Motor neuron (in vitro differentiated cells): ENCODE results near the gene RAB37. TPM values are rescaled to one million over a fixed set of nuclear protein-coding genes. Genes with fewer than 3 reads are reported as not detected.

ENCODE experiments used
- ATAC-seq, 8 experiments: fragments of 200-7000 bp; cut with Tn5 transposase; replicated peaks in 6 of 8; 2 replicates each; pipeline ENCODE4 v1.8.0; 2021; ENCODE audit warnings: mild to moderate bottlenecking in 8 of 8, moderate library complexity in 8 of 8
- H3K27ac ChIP-seq, 2 donors: fragments of 250-450 bp; sonication (Bioruptor Pico); 2 replicates each; pipeline ENCODE4 v1.9.0; 2021; ENCODE audit warnings: antibody characterized with exemption in 2 of 2, mild to moderate bottlenecking in 2 of 2, moderate library complexity in 1 of 2
- H3K4me1 ChIP-seq, 2 donors: fragments of 250-450 bp; sonication (Bioruptor Pico); replicated peaks in 1 of 2; 2 replicates each; pipeline ENCODE4 v1.6.1; 2021; ENCODE audit warnings: antibody characterized with exemption in 2 of 2, mild to moderate bottlenecking in 2 of 2, moderate library complexity in 1 of 2
- H3K4me3 ChIP-seq, 5 donors: fragments of 250-450 bp; sonication (Bioruptor Pico); 2 replicates each; pipeline ENCODE4 v1.9.0; 2021; ENCODE audit warnings: antibody characterized with exemption in 5 of 5, mild to moderate bottlenecking in 5 of 5, moderate library complexity in 4 of 5
- WGBS, 10 experiments: fragments of 450-650 bp; shearing (Covaris generic); methylation state at CpG; one replicate each; pipeline ENCODE4 v1.0.0; 2022; 5-methylcytosine and 5-hydroxymethylcytosine counted together
- in situ Hi-C, 9 experiments: fragments of 400-800 bp; cut with MboI; loops; one replicate each; pipeline ENCODE4 v1.15.0; 2021; ENCODE audit warnings: low sequenced_read_pairs in 9 of 9, low pct_unique_long_range_greater_than_20kb in 2 of 9; ENCODE audit not compliant: unreplicated experiment in 9 of 9
- total RNA-seq, 8 experiments: library from RNA; unstranded; fragments of 300-600 nt; gene quantifications; 2 replicates each; pipeline versions ENCODE4 v1.2.3 to v1.2.4, GENCODE V29; 2022

Gene RAB37
- total RNA-seq, 8 experiments from 2014 or later = 0.14 to 1.2 (median 0.43) TPM

DNA sequence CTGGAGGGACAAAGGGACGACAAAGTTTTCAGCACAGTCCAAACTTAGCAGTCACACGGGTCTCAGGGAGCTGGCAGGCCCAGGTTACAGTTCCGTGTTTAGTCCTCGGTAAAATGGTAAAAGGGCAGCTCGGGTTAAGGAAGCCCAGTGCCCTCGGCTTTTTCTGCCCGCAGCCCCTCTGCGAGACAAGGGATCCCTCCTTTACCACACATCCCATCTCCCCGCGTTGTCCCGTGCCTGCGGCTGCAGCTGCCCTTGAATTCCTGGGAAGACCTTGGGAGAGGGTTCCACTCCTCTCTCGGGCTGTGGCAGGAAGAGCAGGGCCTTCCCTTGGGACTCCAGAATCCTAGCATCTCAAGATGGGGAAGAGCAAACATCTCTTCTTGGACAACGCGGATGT is 7.2 kb upstream of the RAB37 start:
- WGBS, 10 experiments = 10 to 86% (median 71%) methylated on average over 2 to 9 of the region's 15 CpGs; no CpG with 5 or more reads in 2 of the 10 experiments
- Histone ChIP-seq H3K27ac (no peak overlapping the region), H3K4me3 (no peak overlapping the region), H3K4me1 (no peaks in the 10 kb centered on the region)
- in situ Hi-C loops = no loop called here
- no peak for ATAC-seq

DNA sequence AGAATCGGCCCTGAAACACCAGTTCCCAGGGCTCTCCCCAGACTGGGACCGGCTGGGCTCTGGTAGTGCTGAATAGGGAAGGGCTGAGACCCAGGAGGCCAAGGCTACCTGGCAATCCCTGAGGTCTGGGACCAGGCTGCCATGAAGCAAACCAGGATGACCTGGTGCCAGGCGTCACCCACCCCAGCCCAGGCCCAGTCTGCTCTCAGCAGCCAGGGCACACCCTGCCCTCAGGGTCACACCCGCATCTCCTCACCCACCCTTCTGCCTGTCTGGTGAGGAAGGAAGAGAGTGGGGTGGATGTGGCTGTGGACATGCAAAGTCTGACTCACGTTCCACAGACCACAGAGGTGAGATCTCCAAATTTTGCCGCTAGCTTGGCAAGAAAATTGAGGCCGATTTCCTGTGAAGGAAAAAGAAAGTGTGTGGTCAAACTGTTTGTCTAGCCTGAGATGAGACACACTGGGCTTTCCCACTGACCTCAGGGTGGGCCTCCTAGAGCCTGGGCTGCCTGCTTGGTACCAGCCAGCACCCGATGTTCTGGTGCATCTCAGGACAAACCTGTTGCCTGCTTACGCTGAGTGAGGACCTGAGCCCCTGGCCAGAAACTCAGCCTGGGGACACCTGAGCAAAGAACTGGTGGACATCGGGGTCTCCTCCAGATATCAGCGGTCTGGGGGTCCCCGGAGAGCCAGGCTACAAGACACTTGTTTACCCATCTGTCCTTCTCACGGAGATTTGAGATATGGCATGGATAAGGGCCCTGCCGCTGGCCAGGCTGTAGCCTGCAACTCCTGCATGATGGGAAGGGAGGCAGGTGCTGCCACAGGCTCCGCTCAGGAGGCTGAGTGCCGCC is 6.3 kb upstream of the RAB37 start:
- peaks cover 0 to under 1% of the 10 kb centered on the region in 2 donors for H3K4me1 ChIP-seq
- peak in 2 of 8 experiments; percentile 38 to 47 for ATAC-seq
- WGBS, 10 experiments = 50 to 78% (median 66%) methylated on average over 1 to 8 of the region's 16 CpGs; no CpG with 5 or more reads in 4 of the 10 experiments
- no peak overlapping the region for H3K4me3 ChIP-seq
- in situ Hi-C loops = no loop called here
- H3K27ac ChIP-seq = no peak overlapping the region

DNA sequence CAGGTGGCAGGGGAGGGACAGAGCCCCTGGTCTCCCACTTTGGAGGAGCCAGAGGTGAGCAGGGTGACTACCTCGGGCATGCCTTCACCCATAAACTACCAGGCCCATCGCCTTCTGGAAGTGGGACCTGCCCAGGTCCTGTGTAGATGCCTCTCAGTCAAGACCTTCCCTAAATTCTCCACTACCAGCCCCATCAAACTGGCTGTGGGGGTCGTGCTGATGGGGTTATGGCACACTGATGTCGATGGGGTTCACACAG is 5.8 kb upstream of the RAB37 start:
- Histone ChIP-seq H3K4me3 (no peak overlapping the region), H3K4me1 (peaks cover 2 to 5% of the 10 kb centered on the region in 2 donors), H3K27ac (no peak overlapping the region)
- WGBS, 10 experiments = 0 to 50% (median 22%) methylated on average over 1 to 3 of the region's 4 CpGs; no CpG with 5 or more reads in 6 of the 10 experiments
- ATAC-seq = no peak
- in situ Hi-C loops = no loop called here

- Histone ChIP-seq H3K4me1 (peaks cover 6 to 11% of the 10 kb centered on the region in 2 donors), H3K4me3 (no peak overlapping the region), H3K27ac (no peak overlapping the region)
- no peak for ATAC-seq
- 0 to 58% (median 0%) methylated on average over 1 to 4 of the region's 12 CpGs; no CpG with 5 or more reads in 3 of the 10 experiments for WGBS, 10 experiments
- in situ Hi-C loops = no loop called here
Observed at GRCh38 chr17:74732042-74732867, 4.8 kb upstream of the RAB37 start.

GRCh38 chr17:74733365-74734122 is 3.5 kb upstream of the RAB37 start:
- Histone ChIP-seq H3K4me1 (peaks cover 6 to 20% of the 10 kb centered on the region in 2 donors), H3K27ac (no peak overlapping the region)
- in situ Hi-C loops = no loop called here

DNA sequence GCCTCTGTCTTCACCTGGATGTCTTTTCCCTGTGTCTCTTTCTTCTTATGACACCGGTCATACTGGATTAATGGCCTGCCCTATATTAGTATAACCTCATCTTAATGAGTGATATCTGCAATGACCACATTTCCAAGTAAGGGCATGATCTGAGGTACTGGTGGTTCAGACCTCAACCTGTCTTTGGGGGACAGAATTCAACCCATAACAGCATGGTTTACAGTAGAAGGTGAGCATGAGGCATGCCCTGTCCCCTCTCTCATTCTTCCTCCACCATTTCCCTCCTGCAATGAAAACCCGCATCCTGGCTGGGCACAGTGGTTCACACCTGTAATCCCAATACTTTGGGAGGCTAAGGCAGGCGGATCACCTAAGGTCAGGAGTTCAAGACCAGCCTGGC is 2.8 kb upstream of the RAB37 start:
- H3K27ac ChIP-seq = no peak overlapping the region
- H3K4me3 ChIP-seq = no peak overlapping the region
- in situ Hi-C loops = no loop called here
- H3K4me1 ChIP-seq = peaks cover 6 to 20% of the 10 kb centered on the region in 2 donors
- no peak for ATAC-seq
- WGBS, 10 experiments = 40 to 100% (median 70%) methylated on average over 1 to 3 of the region's 3 CpGs; no CpG with 5 or more reads in 3 of the 10 experiments

More at GRCh38 chr17:74733365-74734122, 3.5 kb upstream of the RAB37 start:
- ATAC-seq = no peak
- WGBS, 10 experiments = 0 to 68% (median 44%) methylated on average over 1 to 2 of the region's 9 CpGs; no CpG with 5 or more reads in 4 of the 10 experiments
- no peak overlapping the region for H3K4me3 ChIP-seq

- in situ Hi-C loops = no loop called here
- WGBS, 10 experiments = 0 to 10% (median 0%) methylated on average over 1 to 7 of the region's 38 CpGs; no CpG with 5 or more reads in 6 of the 10 experiments
- no peak overlapping the region for H3K27ac ChIP-seq
- peak in 7 of 8 experiments; percentile 6 to 40 (median 16) for ATAC-seq
- H3K4me3 ChIP-seq = peak overlapping the region in 1 of 5 donors; percentile 15
- peaks cover 6 to 20% of the 10 kb centered on the region in 2 donors for H3K4me1 ChIP-seq
Observed at GRCh38 chr17:74737299-74738050, 419 bp downstream of the RAB37 start.

DNA sequence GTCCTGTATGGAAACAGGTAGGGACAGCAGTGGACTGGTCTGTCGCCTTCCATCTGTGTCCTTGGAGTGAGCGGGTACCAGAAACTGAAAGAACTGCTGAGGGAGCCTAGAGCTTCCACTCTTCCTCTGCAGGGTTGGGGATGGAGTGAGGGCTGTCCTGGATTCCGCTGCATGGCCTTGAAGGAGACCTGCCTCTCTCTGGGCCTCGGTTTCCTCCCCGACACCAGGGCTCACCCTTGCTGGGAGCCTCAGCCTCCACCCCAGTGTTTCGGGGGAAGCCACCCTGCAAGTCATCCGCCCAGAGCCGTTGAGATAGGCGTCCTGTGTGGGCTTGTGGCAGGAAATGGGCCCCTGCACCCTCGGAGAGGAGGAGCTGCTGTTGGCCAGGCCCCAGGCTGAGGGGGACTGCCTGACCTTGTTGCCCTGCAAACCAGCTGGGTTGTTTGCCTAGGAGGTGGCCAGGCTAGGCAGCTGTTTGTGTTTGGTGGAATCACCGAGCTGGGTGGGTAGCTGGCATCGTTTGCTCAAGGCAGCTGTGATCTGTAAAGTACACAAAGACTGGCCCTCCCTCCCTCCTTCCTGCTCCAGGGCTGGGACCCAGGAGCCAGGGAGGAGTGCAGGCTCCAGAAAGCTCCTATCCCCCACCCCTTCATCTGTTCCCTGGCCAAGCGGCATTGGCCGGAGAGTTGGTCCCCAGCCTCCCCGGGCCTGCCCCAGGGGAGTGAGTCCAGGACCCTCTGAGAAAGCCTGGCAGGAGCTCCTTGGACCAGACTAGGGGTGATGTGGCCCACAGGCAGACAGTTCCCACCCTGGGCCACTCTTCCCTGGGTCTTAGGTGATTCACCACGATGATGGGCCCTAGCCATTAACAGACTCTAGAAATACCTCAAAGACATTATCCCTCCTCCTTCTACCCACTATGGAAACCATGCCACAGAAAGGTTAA is 1.3 kb downstream of the RAB37 start:
- ATAC-seq = no peak
- Histone ChIP-seq H3K4me1 (peaks cover 6 to 20% of the 10 kb centered on the region in 2 donors), H3K27ac (no peak overlapping the region), H3K4me3 (no peak overlapping the region)
- WGBS, 10 experiments = 20 to 100% (median 80%) methylated on average over 1 to 2 of the region's 16 CpGs; no CpG with 5 or more reads in 5 of the 10 experiments
- in situ Hi-C loops = no loop called here

DNA sequence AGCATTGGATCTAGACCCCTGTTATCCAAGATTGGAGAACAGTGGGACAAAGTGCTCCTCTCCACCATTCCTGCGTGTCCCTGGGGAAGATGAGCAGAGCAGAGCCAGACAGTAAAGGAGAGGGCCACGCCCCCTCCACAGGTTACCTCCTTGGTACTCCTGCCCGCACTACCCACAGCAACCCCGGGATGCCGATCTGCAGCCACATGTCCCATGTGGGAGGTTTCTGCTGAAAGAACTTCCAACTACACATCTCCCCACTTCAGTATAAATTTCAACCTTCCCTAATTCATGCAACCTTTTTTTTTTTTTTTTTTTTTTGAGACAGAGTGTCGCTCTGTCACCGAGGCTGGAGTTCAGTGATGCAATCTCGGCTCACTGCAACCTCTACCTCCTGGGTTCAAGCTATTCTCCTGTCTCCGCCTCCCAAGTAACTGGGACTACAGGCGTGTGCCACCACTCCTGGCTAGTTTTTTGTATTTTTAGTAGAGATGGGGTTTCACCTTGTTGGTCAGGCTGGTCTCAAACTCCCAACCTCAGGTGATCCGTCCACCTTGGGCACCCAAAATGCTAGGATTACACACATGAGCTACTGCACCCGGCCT is 2.3 kb downstream of the RAB37 start:
- in situ Hi-C loops = no loop called here

GRCh38 chr17:74740173-74740572 is 3.1 kb downstream of the RAB37 start:
- Histone ChIP-seq H3K4me1 (peaks cover 6 to 26% of the 10 kb centered on the region in 2 donors), H3K27ac (no peak overlapping the region), H3K4me3 (no peak overlapping the region)
- 68 to 100% (median 90%) methylated on average over 1 to 6 of the region's 6 CpGs; no CpG with 5 or more reads in 4 of the 10 experiments for WGBS, 10 experiments
- ATAC-seq = no peak
- in situ Hi-C loops = no loop called here

More for the DNA sequence above, 2.3 kb downstream of the RAB37 start:
- WGBS, 10 experiments = 49 to 100% (median 90%) methylated on average over 1 to 5 of the region's 12 CpGs; no CpG with 5 or more reads in 2 of the 10 experiments
- no peak for ATAC-seq
- no peak overlapping the region for H3K27ac ChIP-seq
- no peak overlapping the region for H3K4me3 ChIP-seq
- peaks cover 6 to 20% of the 10 kb centered on the region in 2 donors for H3K4me1 ChIP-seq
